ENCODE measurements around the gene GFAP.

Gene GFAP

DNA sequence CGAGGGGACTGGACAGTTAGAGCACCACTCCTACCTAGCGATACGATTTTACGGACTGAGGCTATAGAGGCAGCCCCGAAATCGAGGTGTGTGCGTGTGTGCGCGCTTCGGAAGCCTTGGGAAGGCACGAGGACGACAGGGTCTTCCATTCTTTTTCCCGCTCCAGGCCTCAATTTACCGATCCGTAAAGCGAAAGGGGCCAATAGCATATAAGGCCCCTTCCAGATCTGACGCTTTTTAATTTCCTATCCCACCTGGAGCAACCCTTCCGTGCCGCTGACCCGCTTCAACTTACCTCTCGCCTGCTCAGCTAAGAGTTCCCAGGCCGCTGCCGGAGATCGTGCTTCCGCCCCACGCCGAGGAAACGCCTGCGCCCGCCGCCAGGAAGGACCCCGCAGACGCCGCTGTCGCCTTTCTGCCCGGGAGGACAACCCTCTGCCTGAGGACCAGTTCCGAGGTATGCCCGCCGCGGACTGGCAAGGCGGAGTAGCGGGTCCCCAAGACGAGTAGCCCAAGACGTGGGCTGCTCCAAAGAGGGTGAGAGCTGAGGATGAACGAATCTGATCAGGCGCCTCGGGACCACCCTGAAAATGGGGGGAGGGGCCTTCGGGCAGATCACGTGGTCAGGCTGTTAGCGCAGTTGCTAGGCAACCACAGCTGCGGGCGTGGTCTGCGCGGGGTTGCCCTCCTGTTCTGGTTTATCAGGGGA is 16.1 kb downstream of the GFAP start, which contains the start of gene EFTUD2:
EFTUD2 (minus strand) TSS at position 372 of the 709 bp plus-strand sequence. CDS start 4,924 bp downstream, outside the sequence.
- peak; percentile 88 for DNase-seq (ENCODE audit: low read depth)

DNA sequence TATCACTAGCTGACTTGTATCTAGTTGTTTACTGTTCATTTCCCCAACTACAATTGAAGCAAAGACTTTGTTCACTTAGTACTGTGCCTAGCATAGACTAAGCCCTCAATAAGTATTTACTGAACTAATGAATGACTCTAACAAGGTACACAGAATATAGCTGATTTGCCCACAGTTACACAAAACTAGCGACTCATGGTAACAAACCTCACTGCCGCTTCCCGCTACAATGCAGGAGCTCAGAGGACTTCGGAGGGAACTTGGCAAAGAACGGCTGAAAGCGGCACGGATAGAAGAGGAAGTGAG is 16.6 kb downstream of the GFAP start:
- DNase-seq (ENCODE audit: low read depth) = no peak

DNA sequence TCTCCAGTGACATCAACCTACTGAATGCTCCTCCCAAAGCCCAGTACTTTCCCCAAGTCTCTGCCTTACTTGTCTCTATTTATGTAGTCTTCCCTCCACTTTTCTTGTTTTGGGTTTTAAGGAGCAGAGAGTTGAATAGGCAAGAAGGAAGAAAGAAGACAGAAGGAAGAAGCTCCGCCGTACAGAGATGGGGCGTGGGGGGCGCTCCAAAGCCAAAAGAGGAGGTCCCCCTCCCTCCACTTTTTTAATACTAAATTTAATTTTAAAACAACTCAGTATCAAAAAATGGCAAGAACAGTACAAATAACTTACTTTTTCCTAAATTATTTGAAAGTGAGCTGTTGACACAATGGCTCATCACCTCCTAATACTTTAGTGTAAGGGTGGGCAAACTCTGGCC is 20.7 kb downstream of the GFAP start:
- no peak for DNase-seq (ENCODE audit: low read depth)

DNA sequence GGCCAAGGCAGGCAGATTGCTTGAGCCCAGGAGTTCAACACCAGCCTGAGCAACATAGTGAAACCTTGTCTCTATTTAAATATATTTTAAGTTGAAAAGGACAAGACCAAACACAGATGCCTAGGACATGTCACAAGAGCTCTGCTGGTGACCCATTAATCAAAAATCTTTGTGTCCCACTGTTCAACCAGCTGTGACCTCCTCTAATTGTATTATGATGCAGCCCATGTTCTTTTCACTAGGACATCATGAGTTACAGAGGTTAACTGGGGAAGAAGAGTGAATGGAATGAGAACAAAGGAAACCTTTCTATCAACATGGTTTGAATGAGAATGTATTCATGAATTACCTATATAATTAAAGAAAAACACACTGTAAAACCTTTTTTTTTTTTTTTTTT is 23.1 kb downstream of the GFAP start:
- no peak for DNase-seq (ENCODE audit: low read depth)

DNA sequence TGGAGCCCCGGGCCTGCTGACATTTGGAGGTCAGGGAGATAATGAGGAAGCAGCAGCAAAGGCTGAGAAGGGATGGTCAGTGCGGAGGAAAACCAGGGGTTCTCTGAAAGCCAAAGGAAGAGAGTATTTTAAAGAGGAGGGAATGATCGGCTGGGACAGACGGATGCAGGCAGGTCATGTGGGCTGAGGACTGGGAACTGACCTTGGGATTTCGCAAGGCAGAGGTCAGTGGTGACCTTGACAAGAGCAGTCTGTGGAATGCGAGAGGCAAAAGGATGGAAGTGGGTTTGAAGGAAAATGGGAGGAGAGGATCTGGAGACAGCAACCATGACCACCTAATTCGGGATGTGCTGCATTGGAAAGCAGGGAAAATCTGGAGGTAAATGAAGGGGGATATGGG is 26.3 kb downstream of the GFAP start:
- DNase-seq (ENCODE audit: low read depth) = no peak

DNA sequence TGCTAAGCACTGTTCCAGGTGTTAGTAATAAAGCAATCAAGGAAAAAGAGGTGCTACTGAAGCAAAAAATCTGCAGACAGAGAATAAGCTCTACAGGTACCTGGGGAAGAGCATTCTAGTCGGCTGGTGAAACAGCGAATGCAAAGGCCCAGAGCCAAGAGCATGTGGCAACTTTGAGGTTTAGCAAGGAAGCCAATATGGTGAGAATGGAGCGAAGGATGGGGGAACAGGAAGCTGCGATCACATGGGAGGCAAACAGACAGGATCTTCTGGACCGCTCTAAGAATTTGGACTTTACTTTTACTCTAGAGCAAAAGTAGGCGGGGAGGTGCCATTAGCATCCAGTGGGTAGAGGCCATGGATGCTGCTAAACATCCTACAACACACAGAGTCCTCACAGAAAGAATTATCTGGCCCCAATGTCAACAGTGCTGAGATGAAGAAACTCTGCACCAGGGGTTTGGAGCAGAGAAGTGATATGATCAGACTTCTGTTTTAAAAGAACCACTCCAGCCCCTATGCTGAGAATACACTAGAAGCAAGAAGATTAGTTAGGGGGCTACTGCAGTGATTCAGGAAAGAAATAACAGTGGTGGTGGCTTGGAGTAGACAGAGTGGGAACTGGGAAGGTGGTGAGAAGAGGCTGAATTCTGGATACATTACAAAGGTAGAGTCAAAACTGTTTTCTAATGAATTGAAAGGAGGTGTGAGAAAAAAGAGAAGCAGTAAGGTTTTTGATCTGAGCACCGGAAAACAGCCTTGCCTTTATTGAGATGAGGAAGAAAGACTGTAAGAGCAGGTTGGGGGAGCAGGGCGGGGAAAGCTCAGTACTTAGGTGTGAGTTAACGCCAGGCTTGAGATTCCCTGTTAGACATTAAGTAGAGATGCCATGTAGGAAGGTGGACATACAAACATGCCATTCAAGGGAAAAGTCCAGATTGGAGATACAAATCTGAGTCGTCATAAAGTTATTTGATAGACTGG is 27.0 kb downstream of the GFAP start:
- DNase-seq (ENCODE audit: low read depth) = no peak

DNA sequence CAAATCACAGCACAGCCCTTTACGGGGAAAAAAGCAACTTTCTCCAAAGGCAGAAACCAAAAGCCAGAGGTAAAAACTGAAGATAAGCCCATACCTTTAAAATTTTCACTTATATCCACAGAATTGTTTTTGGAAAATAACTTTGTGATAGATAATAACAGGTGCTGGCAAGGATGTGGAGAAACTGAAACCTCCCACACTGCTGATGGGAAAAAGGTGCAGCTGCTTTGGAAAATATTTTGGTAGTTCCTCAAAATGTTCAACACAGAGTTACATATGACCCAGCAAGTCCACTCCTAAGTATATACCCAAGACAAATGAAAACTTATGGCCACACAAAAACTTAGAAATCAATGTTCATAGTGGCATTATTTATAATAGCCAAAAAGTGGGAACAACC is 28.3 kb downstream of the GFAP start:
- DNase-seq (ENCODE audit: low read depth) = no peak

DNA sequence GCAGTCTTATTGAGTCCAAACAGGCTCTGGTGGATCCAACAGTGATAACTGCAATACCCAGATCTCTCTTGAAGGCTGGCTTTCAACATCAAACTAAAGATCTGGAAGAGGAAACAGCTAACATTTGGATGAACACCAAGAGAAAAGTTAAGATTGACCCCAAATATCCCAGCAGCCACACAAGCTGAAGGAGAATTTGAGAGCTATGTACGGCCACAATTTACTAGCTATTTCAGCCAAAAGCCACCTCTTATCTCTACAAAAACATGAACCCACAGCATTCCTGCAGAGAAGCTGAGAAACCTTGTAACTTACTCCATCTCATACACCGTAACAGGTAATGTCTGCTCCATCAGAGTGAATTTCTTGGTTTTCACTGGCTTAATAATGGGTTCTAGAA is 30.4 kb downstream of the GFAP start:
- DNase-seq (ENCODE audit: low read depth) = no peak

DNA sequence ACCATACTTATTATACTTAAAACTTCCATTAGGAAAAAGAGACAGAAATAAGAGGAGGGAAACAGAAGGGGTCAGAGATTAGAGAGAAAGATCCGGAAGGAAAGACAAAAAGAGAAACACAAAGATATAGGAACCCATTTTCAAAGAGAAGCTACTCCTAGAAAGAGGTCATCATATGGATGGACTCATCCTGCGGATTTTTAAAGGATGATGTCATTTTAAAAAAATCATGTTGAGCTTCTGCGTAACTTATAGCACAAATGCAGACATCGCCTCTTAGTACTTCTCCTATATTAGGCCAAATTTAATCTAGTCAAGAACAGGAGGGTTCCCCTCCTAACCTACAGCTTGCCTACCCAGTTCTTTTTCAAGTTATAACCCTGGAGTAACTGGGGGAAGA is 34.2 kb downstream of the GFAP start:
- DNase-seq (ENCODE audit: low read depth) = no peak

DNA sequence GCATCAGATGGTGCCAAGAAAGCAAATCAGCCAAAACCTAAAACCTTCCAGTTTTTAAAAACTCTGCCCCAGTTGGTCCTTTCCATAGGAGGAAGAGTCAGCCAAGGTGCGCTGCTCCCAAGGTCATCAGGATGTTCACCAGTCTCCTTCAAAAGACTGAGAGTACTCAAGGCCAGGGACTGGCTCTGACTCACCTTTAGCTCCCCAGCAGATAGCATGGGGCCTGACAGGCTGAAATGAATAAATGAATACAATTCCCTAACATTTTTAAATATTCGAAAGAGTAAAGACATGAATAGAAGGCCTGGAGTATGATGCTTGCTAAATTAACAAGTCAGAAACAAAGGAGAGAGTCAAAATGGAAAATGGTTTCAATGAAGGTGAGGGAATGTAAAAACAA is 35.2 kb downstream of the GFAP start:
- DNase-seq (ENCODE audit: low read depth) = no peak

DNA sequence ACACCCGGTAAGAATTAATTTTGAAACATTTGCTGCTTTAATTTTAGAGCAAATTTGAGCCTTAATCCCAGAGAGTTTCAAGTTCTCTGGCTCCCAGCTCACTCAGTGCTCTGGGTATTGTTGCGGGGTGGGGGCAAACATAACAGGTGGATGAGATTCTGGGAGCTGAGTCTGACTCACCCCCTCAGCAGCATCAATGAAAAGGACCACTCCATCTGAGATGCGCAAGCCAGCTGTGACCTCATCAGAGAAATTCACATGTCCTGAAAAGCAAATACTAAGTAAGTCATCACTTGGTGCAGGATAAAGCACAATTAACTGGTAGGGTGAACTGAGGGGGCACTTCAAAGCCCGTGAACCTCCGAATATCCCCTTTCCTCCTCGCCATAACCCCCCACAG is 35.9 kb downstream of the GFAP start:
- no peak for DNase-seq (ENCODE audit: low read depth)

DNA sequence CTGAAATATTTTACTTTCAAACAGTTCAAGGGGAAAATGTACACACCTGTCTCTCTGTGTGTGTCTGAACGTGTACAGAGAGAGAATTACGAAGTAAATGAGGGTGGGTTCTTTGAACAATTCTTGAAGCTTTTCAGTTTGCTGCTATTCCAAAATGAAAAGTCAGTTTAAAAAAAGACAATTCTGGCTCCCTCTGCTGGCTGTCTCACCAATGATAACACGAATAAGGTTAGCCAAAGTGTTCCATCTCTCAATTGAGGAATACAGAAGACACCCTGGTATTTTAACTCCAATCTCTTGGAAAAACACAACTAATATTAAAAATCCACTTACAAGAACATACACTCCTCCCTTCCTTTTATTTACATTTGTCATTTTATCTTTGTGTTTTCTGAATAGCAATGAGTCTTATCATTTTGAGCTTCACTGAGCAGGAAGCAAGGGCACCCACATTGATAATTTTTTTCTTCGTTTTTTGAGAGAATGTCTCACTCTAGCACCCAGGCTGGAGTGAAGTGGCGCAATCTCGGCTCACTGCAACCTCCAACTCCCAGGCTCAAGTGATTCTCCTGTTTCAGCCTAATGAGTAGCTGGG is 36.6 kb downstream of the GFAP start:
- no peak for DNase-seq (ENCODE audit: low read depth)

DNA sequence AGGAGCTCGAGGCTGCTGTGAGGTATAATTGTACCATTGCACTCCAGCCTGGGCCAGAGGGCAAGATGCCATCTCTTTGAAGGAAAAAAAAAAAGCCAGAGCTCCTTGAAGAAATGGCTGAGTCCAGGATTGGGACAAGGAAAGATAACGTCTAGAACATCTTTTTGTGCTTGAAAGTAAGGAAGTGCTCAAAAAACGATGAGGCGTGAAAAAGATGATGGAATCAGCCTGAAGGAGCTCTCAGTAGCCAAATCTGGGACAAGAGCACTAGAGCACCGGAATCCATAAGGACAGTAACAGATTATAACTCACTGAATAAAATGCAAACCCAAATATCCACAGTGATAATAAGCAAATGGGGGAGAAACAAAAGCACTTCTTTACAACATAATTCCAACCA is 38.2 kb downstream of the GFAP start:
- no peak for DNase-seq (ENCODE audit: low read depth)

DNA sequence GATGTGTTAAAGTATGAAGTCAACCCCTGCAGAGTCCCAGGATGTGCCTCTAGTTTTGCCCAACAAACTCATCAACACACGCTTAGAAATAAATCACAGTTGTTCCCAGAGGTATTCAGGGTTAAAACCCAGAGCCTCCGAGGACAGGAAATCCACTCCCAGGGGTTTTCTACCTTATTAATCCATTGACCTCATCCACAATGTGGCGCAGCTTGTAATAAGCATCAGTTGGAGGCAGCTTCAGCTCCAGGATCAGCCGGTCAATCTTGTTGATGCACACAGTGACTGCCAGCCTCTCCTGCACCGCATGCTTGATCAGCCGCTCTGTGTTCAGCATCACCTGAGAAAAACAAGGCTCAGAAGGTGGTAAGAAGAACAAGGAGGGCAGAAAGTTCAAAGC is 39.5 kb downstream of the GFAP start:
- no peak for DNase-seq (ENCODE audit: low read depth)

DNA sequence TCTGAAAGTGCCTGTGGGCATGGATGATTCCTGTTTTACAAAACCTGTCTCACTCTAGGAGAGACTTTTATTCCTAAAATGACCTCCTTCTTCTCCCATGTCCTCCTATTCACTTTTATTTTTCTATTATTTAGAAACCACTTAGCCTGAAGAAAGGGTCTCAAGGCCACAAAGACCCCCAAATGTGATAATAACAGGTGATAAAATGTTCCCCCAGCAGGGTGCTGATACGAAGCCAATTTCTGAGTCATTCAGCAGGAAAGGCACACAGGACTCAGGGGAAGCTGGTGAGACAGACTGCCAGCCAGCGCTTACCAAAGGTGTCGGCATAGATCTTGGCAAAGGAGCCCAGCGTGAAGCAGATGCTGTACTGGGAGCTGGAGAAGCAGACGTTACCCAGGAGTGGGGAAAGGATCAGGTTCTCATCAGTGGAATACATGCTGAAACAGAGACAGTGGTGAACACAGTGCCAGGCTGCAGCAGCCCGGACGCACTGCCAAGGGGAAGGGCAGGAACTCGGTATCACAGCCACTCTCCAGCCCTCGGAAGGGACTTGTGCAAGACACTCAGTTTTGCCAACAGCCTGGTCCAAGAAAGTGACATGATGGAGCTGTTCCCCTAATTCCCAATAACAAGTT is 43.0 kb downstream of the GFAP start:
- DNase-seq (ENCODE audit: low read depth) = no peak

DNA sequence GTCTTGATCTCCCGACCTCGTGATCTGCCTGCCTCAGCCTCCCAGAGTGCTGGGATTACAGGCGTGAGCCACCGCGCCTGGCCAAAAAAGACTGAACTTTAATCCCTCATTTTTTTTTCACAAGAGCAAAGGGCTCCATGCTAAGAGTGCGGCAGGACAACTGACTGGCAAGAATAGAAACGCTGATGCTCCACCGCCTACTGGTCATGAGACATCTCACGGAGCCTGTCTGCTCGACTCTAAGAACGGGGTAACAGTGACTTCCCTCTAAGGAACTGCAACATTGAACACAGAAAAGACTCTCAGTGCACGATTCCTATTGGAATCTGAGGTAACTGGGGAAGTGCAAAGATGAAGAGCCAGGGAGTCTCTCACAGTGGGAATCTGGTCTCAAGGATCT is 43.7 kb downstream of the GFAP start:
- DNase-seq (ENCODE audit: low read depth) = no peak

DNA sequence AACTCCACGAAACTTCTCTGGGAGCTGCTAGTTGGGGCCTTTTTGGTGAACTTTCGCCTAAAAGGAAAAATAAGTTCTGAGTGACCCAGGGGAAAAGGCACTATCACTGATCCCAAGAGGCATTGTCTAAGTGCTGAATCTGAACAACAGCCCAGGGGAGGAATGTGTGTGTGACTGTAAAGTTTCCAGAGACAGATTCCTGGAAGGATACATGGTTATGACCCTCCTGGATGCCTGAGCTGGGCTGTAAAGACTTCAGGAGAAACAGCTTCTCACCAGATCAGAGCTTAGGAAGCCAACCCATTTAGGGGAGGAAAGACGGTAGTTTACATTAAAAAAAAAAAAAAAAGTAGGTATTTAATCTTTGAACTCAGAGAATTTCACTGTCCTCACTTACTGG is 47.5 kb downstream of the GFAP start:
- no peak for DNase-seq (ENCODE audit: low read depth)

DNA sequence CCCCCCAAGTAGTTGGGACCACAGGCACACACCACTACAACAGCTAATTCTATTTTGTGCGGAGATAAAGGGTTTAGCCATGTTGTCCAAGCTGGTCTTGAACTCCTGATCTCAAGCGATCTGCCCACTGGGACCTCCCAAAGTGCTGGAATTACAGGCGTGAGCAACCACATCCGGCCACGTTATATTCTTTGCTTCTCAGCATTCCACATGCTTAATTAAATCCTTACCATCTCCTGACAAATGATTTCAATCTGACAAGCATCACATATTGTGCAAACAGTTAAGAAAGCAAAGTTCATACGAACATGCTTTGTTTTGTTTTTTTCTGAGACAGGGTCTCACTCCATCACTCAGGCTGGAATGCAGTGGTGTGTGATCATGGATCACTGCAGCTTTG is 49.4 kb downstream of the GFAP start:
- no peak for DNase-seq (ENCODE audit: low read depth)

DNA sequence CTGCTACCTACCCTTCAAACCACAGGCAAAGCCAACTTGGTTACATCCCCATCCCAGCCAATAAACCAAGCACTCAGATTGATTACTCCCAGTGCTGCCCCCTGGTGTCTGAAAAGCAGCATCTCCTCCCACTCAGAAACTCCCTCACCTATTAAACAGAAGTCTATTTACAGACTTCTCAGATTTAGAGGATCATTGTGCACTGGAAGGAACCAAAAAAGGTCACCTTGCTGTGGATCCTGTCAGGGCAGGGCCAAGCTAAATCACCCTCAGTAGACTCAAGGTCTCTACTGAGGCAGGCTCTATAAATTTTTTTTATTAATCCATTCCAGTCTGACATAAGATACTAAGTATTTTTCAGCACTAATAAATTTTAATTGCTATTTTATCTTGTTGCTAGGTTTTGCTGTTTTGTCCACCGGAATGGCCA is 50.1 kb downstream of the GFAP start:
- peak; percentile 54 for DNase-seq (ENCODE audit: low read depth)

DNA sequence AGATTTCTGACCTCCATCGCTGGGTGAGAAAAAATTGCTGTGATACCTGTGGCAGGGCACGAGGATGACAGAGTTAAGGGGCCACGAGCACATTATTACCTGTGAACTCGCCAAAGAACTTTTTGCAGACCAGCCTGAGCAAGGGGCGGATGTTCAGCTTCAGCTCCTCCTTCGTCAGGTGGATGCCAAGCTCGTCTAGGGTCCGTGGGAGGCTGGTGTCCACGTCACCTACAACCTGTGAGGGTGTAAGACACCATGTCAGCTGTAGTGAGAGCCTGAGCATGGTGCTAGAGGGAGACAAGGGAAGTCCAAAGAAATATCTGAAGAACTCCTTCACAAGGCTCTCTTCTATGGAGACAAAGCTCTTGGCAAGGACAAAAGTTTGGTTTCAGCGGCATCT is 50.5 kb downstream of the GFAP start:
- no peak for DNase-seq (ENCODE audit: low read depth)

DNA sequence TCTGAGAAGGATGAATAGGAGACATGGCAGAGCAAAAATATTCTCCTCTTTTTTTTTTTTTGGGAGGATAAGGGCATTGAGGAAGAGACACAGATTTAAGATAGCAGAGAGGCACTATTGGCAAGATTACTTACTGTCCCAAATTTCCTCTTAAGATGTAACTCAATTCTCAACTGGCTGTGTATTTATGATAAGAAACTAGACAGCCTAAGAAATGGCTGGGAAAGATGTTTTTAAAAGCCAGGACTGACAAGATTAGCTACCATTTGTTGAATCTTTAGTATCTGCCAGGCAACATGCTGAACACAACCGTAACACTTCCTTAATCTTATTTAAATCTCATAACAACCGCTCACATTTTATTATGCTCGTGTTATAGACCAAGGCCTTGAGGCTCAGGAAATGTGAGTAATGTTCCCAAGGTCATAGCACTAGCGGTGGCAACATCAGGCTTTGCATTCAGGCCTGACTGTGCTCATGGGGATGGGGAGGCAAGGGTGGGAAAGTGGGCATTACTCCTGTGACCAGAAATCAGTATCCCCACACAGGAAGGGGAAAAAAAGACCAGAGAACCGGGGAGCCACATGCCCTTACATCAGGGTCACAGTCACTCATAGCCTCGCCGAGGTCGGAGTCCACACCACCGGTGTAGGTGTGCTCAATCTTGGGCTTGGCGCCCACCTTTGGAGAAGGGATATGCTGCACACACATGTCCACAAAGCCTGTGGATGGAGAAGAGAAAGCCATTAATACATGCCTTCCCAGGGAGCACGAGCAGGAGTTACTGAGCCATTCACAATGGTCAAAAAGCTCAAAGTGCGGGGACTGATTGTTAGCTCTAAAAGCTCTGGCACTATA is 52.0 kb downstream of the GFAP start:
- DNase-seq (ENCODE audit: low read depth) = no peak
